ENCODE results near the gene SFXN5. TPM values are rescaled to one million over a fixed set of nuclear protein-coding genes. Genes with fewer than 3 reads are reported as not detected.

The SFXN5 gene
- total and polyA plus RNA-seq, 2 donors (not counting 1 experiment from before 2014, with no cell fraction given): 5.8 to 13.9 TPM

DNA sequence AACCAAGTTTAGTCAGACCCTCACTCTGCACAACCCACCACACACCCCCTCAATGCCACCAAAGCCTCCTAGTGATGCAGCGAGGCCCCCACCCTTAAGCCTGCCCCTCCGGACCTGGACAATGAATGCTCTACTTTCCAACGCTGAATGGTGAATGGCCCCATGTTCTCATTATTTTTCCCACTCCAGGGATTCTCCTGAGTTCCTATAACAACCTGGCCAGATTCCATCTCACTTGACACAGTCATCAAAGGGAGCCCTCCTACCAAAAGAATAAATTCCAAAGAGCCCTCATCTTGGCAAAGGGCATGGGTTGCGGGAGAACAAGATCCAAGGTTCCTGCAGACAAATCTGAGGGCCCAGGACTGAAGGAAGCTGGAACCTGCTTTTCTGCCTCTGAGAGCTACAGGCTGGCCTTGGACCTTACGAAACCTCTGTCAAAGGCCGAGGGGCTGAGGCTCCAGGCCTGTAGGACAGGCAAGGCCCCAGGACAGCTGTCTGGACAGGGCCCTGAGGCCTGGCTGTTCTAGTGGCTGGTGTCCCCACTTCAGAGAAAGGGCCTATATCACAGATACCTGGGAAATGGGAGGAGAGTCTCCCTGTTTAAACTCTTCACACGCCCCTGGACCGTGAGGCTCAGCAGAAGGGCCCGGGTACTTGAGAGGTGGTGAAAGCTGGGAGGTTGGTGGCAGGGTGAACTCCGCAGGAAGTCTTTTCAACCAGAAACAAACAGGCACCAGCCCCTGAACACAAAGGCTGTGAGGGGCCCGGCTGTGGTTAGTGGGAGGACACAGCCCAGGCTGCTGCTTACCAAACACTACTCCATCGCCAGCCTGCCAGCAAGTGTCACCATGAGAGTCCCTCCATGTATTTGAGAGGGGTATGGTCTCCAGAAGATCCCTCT, 27.3 kb downstream of the SFXN5 start:
- Histone ChIP-seq H3K4me3 (replicated peaks in 1 of 4; ENCODE audit: control extremely low read depth in 1 of 4, insufficient read depth in 1 of 4, low read depth in 3 of 4, low read length in 4 of 4) (no peak overlapping the region), H3K36me3 (ENCODE audit: control insufficient read depth, insufficient read depth, low read length) (no peaks in the 10 kb centered on the region), H3K27me3 (ENCODE audit: control insufficient read depth, insufficient read depth, low read length) (no peaks in the 10 kb centered on the region), H3K27ac (ENCODE audit: insufficient read depth, low read length) (no peak overlapping the region), H4K20me1 (ENCODE audit: control insufficient read depth, extremely low read depth, insufficient read depth, low read length) (no peaks in the 10 kb centered on the region), H3K9me3 (ENCODE audit: control insufficient read depth, insufficient read depth, low read depth, low read length) (no peaks in the 10 kb centered on the region), H3K4me2 (ENCODE audit: extremely low read depth, insufficient read depth, low read length) (no peak overlapping the region), H3K79me2 (ENCODE audit: control insufficient read depth, insufficient read depth, low read length) (no peaks in the 10 kb centered on the region), H2AFZ (ENCODE audit: low read length) (no peak overlapping the region), H3K4me1 (ENCODE audit: control insufficient read depth, extremely low read depth, insufficient read depth, low read length) (no peaks in the 10 kb centered on the region), H3K9ac (ENCODE audit: insufficient read depth, low read length) (no peak overlapping the region)
- peak in 1 of 2 donors; percentile 35 for DNase-seq (ENCODE audit: low read depth in 2 of 2)
- TF ChIP-seq, protein P1, sequence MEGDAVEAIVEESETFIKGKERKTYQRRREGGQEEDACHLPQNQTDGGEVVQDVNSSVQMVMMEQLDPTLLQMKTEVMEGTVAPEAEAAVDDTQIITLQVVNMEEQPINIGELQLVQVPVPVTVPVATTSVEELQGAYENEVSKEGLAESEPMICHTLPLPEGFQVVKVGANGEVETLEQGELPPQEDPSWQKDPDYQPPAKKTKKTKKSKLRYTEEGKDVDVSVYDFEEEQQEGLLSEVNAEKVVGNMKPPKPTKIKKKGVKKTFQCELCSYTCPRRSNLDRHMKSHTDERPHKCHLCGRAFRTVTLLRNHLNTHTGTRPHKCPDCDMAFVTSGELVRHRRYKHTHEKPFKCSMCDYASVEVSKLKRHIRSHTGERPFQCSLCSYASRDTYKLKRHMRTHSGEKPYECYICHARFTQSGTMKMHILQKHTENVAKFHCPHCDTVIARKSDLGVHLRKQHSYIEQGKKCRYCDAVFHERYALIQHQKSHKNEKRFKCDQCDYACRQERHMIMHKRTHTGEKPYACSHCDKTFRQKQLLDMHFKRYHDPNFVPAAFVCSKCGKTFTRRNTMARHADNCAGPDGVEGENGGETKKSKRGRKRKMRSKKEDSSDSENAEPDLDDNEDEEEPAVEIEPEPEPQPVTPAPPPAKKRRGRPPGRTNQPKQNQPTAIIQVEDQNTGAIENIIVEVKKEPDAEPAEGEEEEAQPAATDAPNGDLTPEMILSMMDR (conservative IDR thresholded peaks at IDR 0.05 in 1 of 2, IDR thresholded peaks at IDR 0.05 in 1 of 2; ENCODE audit: low read depth in 1 of 2, low read length in 2 of 2): no peak

DNA sequence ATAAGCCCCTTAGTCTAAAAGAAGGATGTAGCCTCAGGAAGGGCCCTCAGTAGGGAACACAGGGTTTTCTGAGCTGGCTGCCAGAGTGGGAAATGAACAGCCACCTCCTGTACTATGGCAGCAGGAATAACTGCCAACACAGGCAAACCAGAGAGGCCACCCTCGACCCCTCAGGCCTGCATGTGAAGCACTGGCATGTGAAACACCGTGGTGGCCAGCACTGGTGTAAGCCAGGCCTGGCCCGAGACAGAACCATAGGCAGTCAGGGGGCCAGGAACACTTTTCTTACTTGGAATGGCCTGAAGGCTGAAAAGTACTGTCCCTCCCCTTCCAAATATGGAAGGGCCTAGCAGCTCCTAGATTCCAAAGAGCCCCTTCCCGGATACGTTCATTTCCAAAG, 28.2 kb downstream of the SFXN5 start:
- Histone ChIP-seq H3K4me2 (ENCODE audit: extremely low read depth, insufficient read depth, low read length) (no peak overlapping the region), H3K4me3 (replicated peaks in 1 of 4; ENCODE audit: control extremely low read depth in 1 of 4, insufficient read depth in 1 of 4, low read depth in 3 of 4, low read length in 4 of 4) (no peak overlapping the region), H2AFZ (ENCODE audit: low read length) (no peak overlapping the region), H3K9me3 (ENCODE audit: control insufficient read depth, insufficient read depth, low read depth, low read length) (no peaks in the 10 kb centered on the region), H3K27me3 (ENCODE audit: control insufficient read depth, insufficient read depth, low read length) (no peaks in the 10 kb centered on the region), H3K27ac (ENCODE audit: insufficient read depth, low read length) (no peak overlapping the region), H4K20me1 (ENCODE audit: control insufficient read depth, extremely low read depth, insufficient read depth, low read length) (no peaks in the 10 kb centered on the region), H3K4me1 (ENCODE audit: control insufficient read depth, extremely low read depth, insufficient read depth, low read length) (no peaks in the 10 kb centered on the region), H3K36me3 (ENCODE audit: control insufficient read depth, insufficient read depth, low read length) (no peaks in the 10 kb centered on the region), H3K79me2 (ENCODE audit: control insufficient read depth, insufficient read depth, low read length) (no peaks in the 10 kb centered on the region), H3K9ac (ENCODE audit: insufficient read depth, low read length) (no peak overlapping the region)
- DNase-seq (ENCODE audit: low read depth in 2 of 2): no peak
- TF ChIP-seq, protein P1 (conservative IDR thresholded peaks at IDR 0.05 in 1 of 2, IDR thresholded peaks at IDR 0.05 in 1 of 2; ENCODE audit: low read depth in 1 of 2, low read length in 2 of 2): no peak
- TF ChIP-seq EZH2 (IDR thresholded peaks at IDR 0.05; ENCODE audit: low read length, missing control alignments): no peak

DNA sequence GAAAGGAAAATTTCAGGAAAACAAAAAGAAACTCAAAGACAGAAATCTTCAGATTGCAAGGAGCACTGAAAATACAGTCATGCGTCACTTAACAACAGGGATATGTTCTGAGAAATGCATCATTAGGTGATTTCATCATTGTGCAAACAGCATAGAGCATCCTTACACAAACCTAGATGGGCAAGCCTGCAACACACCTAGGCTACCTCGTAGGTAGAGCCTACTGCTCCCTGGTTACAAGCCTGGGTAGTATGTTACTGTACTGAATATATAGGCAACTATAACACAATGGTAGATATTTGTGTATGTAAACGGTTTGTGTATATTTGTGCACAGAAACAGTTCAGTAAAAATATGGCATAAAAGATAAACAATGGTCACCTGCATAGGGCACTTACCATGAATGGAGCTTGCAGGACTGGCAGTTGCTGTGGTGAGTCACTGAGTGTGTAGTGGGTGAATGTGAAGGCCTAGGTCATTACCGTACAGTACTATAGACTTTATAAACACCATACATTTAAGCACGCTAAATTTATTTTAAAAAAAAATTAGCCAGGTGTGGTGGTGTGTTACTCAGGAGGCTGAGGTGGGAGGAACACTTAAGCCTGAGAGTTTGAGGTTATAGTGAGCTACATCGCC, 33.4 kb downstream of the SFXN5 start:
- no peak overlapping the region for H3K27ac ChIP-seq (ENCODE audit: insufficient read depth, low read length)
- no peaks in the 10 kb centered on the region for H3K36me3 ChIP-seq (ENCODE audit: control insufficient read depth, insufficient read depth, low read length)
- H4K20me1 ChIP-seq (ENCODE audit: control insufficient read depth, extremely low read depth, insufficient read depth, low read length): no peaks in the 10 kb centered on the region
- no peaks in the 10 kb centered on the region for H3K4me1 ChIP-seq (ENCODE audit: control insufficient read depth, extremely low read depth, insufficient read depth, low read length)
- no peak overlapping the region for H3K4me3 ChIP-seq (replicated peaks in 1 of 4; ENCODE audit: control extremely low read depth in 1 of 4, insufficient read depth in 1 of 4, low read depth in 3 of 4, low read length in 4 of 4)
- no peak overlapping the region for H3K4me2 ChIP-seq (ENCODE audit: extremely low read depth, insufficient read depth, low read length)
- TF ChIP-seq, protein P1 (conservative IDR thresholded peaks at IDR 0.05 in 1 of 2, IDR thresholded peaks at IDR 0.05 in 1 of 2; ENCODE audit: low read depth in 1 of 2, low read length in 2 of 2): no peak
- TF ChIP-seq EZH2 (IDR thresholded peaks at IDR 0.05; ENCODE audit: low read length, missing control alignments): no peak
- H3K79me2 ChIP-seq (ENCODE audit: control insufficient read depth, insufficient read depth, low read length): no peaks in the 10 kb centered on the region
- no peak for DNase-seq (ENCODE audit: low read depth in 2 of 2)
- H3K27me3 ChIP-seq (ENCODE audit: control insufficient read depth, insufficient read depth, low read length): no peaks in the 10 kb centered on the region
- H3K9ac ChIP-seq (ENCODE audit: insufficient read depth, low read length): no peak overlapping the region
- no peaks in the 10 kb centered on the region for H3K9me3 ChIP-seq (ENCODE audit: control insufficient read depth, insufficient read depth, low read depth, low read length)
- H2AFZ ChIP-seq (ENCODE audit: low read length): no peak overlapping the region

Data from fibroblast of lung (primary cell).